Measurements from ENCODE around the gene ADAP1.

GRCh38 chr7:898855-899681 is 55.4 kb downstream of the ADAP1 start:
- TF ChIP-seq, protein P1, sequence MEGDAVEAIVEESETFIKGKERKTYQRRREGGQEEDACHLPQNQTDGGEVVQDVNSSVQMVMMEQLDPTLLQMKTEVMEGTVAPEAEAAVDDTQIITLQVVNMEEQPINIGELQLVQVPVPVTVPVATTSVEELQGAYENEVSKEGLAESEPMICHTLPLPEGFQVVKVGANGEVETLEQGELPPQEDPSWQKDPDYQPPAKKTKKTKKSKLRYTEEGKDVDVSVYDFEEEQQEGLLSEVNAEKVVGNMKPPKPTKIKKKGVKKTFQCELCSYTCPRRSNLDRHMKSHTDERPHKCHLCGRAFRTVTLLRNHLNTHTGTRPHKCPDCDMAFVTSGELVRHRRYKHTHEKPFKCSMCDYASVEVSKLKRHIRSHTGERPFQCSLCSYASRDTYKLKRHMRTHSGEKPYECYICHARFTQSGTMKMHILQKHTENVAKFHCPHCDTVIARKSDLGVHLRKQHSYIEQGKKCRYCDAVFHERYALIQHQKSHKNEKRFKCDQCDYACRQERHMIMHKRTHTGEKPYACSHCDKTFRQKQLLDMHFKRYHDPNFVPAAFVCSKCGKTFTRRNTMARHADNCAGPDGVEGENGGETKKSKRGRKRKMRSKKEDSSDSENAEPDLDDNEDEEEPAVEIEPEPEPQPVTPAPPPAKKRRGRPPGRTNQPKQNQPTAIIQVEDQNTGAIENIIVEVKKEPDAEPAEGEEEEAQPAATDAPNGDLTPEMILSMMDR (IDR thresholded peaks at IDR 0.05; ENCODE audit: borderline replicate concordance, extremely low read depth, low read length, poor library complexity, severe bottlenecking) = no peak
- TF ChIP-seq EZH2 (IDR thresholded peaks at IDR 0.05; ENCODE audit: borderline replicate concordance, low read depth, low read length, severe bottlenecking) = no peak

Data from DND-41 (cell line).